H1 (cell line): ENCODE measurements around the gene PDE6B. TPM values are rescaled to one million over a fixed set of nuclear protein-coding genes. Genes with fewer than 3 reads are reported as not detected.

Experiments
- CTCF ChIA-PET: fragments of 300-600 bp; sonication (Branson Sonifier 250); formaldehyde crosslinking; loops from one replicate; lab custom pipeline; 2021; ENCODE audit not compliant: partially characterized antibody; lab: Charles Lee
- POLR2A ChIA-PET: fragments of 300-600 bp; sonication (Branson Sonifier 250); formaldehyde crosslinking; loops from one replicate; lab custom pipeline; 2021; ENCODE audit warnings: inconsistent platforms; ENCODE audit not compliant: partially characterized antibody; lab: Charles Lee
- DNase-seq, 2 experiments: peaks; one replicate each; pipeline versions ENCODE4 v3.0.0 to v3.0.0-alpha.2; 2010 to 2022; ENCODE audit warnings: low spot score in 2 of 2, low read depth in 1 of 2, mixed read lengths in 1 of 2
- FAIRE-seq: peaks from 2 replicates; lab custom pipeline; 2011; peaks lifted over from hg19 to GRCh38; lab: Jason Lieb, UNC
- H2AFZ ChIP-seq: 2 replicates; pipeline ENCODE4 v1.8.1; 2012; ENCODE audit warnings: low read length, inconsistent platforms
- H2AK5ac ChIP-seq: 2 replicates; pipeline ENCODE4 v1.6.1; 2013; ENCODE audit warnings: low read depth, low read length
- H2BK120ac ChIP-seq: replicated peaks from 2 replicates; pipeline ENCODE3; 2013; ENCODE audit warnings: low read depth, low read length, inconsistent platforms
- H2BK12ac ChIP-seq: 2 replicates; pipeline ENCODE4 v1.6.1; 2013; ENCODE audit warnings: low read depth, low read length
- H2BK15ac ChIP-seq: 2 replicates; pipeline ENCODE4 v1.6.1; 2013; ENCODE audit warnings: low read length
- H2BK20ac ChIP-seq: 2 replicates; pipeline ENCODE4 v1.6.1; 2013; ENCODE audit warnings: low read length
- H2BK5ac ChIP-seq: 2 replicates; pipeline ENCODE4 v1.6.1; 2013; ENCODE audit warnings: low read depth, low read length
- H3K14ac ChIP-seq: 2 replicates; pipeline ENCODE4 v1.6.1; 2013; ENCODE audit warnings: inconsistent platforms; ENCODE audit not compliant: insufficient read length
- H3K18ac ChIP-seq: 2 replicates; pipeline ENCODE4 v1.6.1; 2013; ENCODE audit warnings: low read length; ENCODE audit errors: extremely low read depth
- H3K23ac ChIP-seq: 2 replicates; pipeline ENCODE4 v1.6.1; 2013; ENCODE audit warnings: inconsistent platforms; ENCODE audit not compliant: insufficient read length
- H3K23me2 ChIP-seq: 2 replicates; pipeline ENCODE4 v1.6.1; 2013; ENCODE audit warnings: low read depth, low read length
- H3K27ac ChIP-seq: 2 replicates; pipeline ENCODE4 v1.6.1; 2011; ENCODE audit warnings: low read depth, low read length, inconsistent platforms
- H3K27me3 ChIP-seq, 4 experiments: replicated peaks in 1 of 4; 1 replicate in 1 of 4; 2 replicates in 3 of 4; pipeline versions ENCODE4 v1.6.1 to v1.8.1; 2011 to 2013; ENCODE audit warnings: low read length in 3 of 4, mild to moderate bottlenecking in 3 of 4, inconsistent platforms in 2 of 4, mixed read lengths in 2 of 4, moderate library complexity in 1 of 4; ENCODE audit not compliant: control insufficient read depth in 3 of 4, insufficient read depth in 3 of 4; ENCODE audit errors: extremely low read depth in 1 of 4
- H3K36me3 ChIP-seq, 4 experiments: 2 replicates each; pipeline versions ENCODE4 v1.6.1 to v1.8.1; 2011 to 2013; ENCODE audit warnings: mild to moderate bottlenecking in 4 of 4, low read length in 3 of 4, moderate library complexity in 2 of 4, control low read depth in 1 of 4, inconsistent platforms in 1 of 4; ENCODE audit not compliant: insufficient read depth in 4 of 4, control insufficient read depth in 2 of 4
- H3K4ac ChIP-seq: replicated peaks from 2 replicates; pipeline ENCODE3; 2013; ENCODE audit warnings: low read length, low read depth, mixed read lengths, inconsistent platforms; ENCODE audit not compliant: insufficient read length
- H3K4me1 ChIP-seq, 4 experiments: replicated peaks in 1 of 4; 1 replicate in 1 of 4; 2 replicates in 3 of 4; pipeline versions ENCODE4 v1.6.1 to v1.8.1; 2011 to 2013; ENCODE audit warnings: low read length in 3 of 4, inconsistent platforms in 2 of 4, mixed read lengths in 1 of 4; ENCODE audit not compliant: insufficient read depth in 4 of 4, control insufficient read depth in 3 of 4
- H3K4me2 ChIP-seq, 2 experiments: 2 replicates each; pipeline versions ENCODE4 v1.6.1 to v1.8.1; 2011 to 2013; ENCODE audit warnings: low read depth in 2 of 2, low read length in 2 of 2, control low read depth in 1 of 2, inconsistent platforms in 1 of 2, mild to moderate bottlenecking in 1 of 2; ENCODE audit not compliant: insufficient read depth in 1 of 2
- H3K4me3 ChIP-seq, 4 experiments: fragments of 200-600, 300-600 bp in 1 of 4; sonication (generic), shearing (Covaris generic), sonication (Bioruptor Twin) in 1 of 4; 2 replicates each; pipeline versions ENCODE4 v1.5.1 to v1.8.1; 2011 to 2016; ENCODE audit warnings: low read length in 4 of 4, low read depth in 3 of 4, control low read depth in 2 of 4, inconsistent platforms in 2 of 4, mild to moderate bottlenecking in 2 of 4, mixed read lengths in 1 of 4, moderate library complexity in 1 of 4; ENCODE audit not compliant: insufficient read depth in 2 of 4; ENCODE audit errors: extremely low read depth in 1 of 4
- H3K56ac ChIP-seq: replicated peaks from 2 replicates; pipeline ENCODE3; 2013; ENCODE audit warnings: low read depth, mild to moderate bottlenecking, mixed read lengths, low read length, inconsistent platforms; ENCODE audit not compliant: insufficient read length
- H3K79me1 ChIP-seq: 2 replicates; pipeline ENCODE4 v1.6.1; 2013; ENCODE audit warnings: low read depth, low read length, control low read depth
- H3K79me2 ChIP-seq, 2 experiments: 2 replicates each; pipeline versions ENCODE4 v1.6.1 to v1.8.1; 2012 to 2013; ENCODE audit warnings: low read length in 2 of 2, mild to moderate bottlenecking in 2 of 2, inconsistent platforms in 1 of 2; ENCODE audit not compliant: insufficient read depth in 2 of 2, control insufficient read depth in 1 of 2
- H3K9ac ChIP-seq, 4 experiments: replicated peaks in 1 of 4; 1 replicate in 1 of 4; 2 replicates in 3 of 4; pipeline versions ENCODE4 v1.6.1 to v1.8.1; 2011 to 2013; ENCODE audit warnings: low read depth in 3 of 4, low read length in 3 of 4, control low read depth in 2 of 4, mild to moderate bottlenecking in 2 of 4, moderate library complexity in 2 of 4, inconsistent platforms in 1 of 4; ENCODE audit errors: extremely low read depth in 1 of 4
- H3K9me3 ChIP-seq, 2 experiments: 2 replicates each; pipeline versions ENCODE4 v1.6.1 to v1.8.1; 2012 to 2013; ENCODE audit warnings: mild to moderate bottlenecking in 2 of 2, moderate library complexity in 2 of 2, control low read depth in 1 of 2, inconsistent platforms in 1 of 2, low read depth in 1 of 2, low read length in 1 of 2, mixed read lengths in 1 of 2; ENCODE audit not compliant: insufficient read depth in 2 of 2
- H4K20me1 ChIP-seq, 2 experiments: replicated peaks in 1 of 2; 2 replicates each; pipeline versions ENCODE3 to v1.8.1; 2011 to 2013; ENCODE audit warnings: inconsistent platforms in 2 of 2, low read length in 2 of 2, mild to moderate bottlenecking in 1 of 2; ENCODE audit not compliant: insufficient read depth in 2 of 2, control insufficient read depth in 1 of 2
- H4K5ac ChIP-seq: 2 replicates; pipeline ENCODE4 v1.6.1; 2013; ENCODE audit warnings: low read length, low read depth, mixed read lengths, inconsistent platforms; ENCODE audit not compliant: insufficient read length
- H4K8ac ChIP-seq: 2 replicates; pipeline ENCODE4 v1.8.0; 2013; ENCODE audit warnings: mild to moderate bottlenecking, moderate library complexity, low read length, inconsistent platforms; ENCODE audit not compliant: insufficient read depth; ENCODE audit errors: extremely low read depth
- H4K91ac ChIP-seq: replicated peaks from 2 replicates; pipeline ENCODE3; 2013; ENCODE audit warnings: low read length, mixed read lengths, inconsistent platforms; ENCODE audit not compliant: insufficient read length
- FOSL1 ChIP-seq: IDR thresholded peaks from 2 replicates; pipeline ENCODE4 v1.6.1; 2011; ENCODE audit warnings: mild to moderate bottlenecking, low read depth, low read length, moderate library complexity; ENCODE audit not compliant: insufficient read depth
- GABPA ChIP-seq: IDR thresholded peaks from 2 replicates; pipeline ENCODE4 v1.6.1; 2011; ENCODE audit warnings: mild to moderate bottlenecking, low read length, moderate library complexity, borderline replicate concordance; ENCODE audit not compliant: insufficient read depth
- JUN ChIP-seq: IDR thresholded peaks from 2 replicates; pipeline ENCODE4 v1.6.1; 2011; ENCODE audit warnings: low read depth, mild to moderate bottlenecking, improper control_type of control experiment, low read length
- POLR2AphosphoS5 ChIP-seq: IDR thresholded peaks from 2 replicates; pipeline ENCODE4 v1.6.1; 2011; ENCODE audit warnings: low read depth, low read length
- YY1 ChIP-seq: IDR thresholded peaks from 2 replicates; pipeline ENCODE4 v1.6.1; 2011; ENCODE audit warnings: low read depth, mild to moderate bottlenecking, low read length
- WGBS, 2 experiments: shearing (Covaris generic) in 1 of 2; methylation state at CpG; one replicate each; pipeline versions ENCODE4 v1.1.6 to v1.1.7; 2013 to 2015; ENCODE audit warnings: low lambda C conversion rate in 2 of 2, mixed read lengths in 2 of 2, inconsistent platforms in 1 of 2, low coverage in 1 of 2, missing lambda C conversion rate in 1 of 2; ENCODE audit not compliant: insufficient replicate concordance in 2 of 2, insufficient coverage in 1 of 2, insufficient read length in 1 of 2; ENCODE audit errors: extremely low coverage in 1 of 2, missing lambda C conversion rate in 1 of 2; 5-methylcytosine and 5-hydroxymethylcytosine counted together
- polyA plus RNA-seq, 7 experiments: library from polyadenylated mRNA; depleted of rRNA in 3 of 7; stranded (reverse) in 5 of 7; unstranded in 2 of 7; fragments of >200 nt in 5 of 7; fragments of 200-250 nt in 2 of 7; gene quantifications; 1 replicate in 5 of 7; 2 replicates in 1 of 7; 4 replicates in 1 of 7; pipeline versions ENCODE4 v1.2.1 to v1.2.3, GENCODE V29; 2011 to 2013; ENCODE audit warnings: missing spikeins in 2 of 7, mixed read lengths in 2 of 7
- total RNA-seq: library from RNA; stranded (reverse); fragmentation: NEBNext Ultra II Directional; extraction: Animal tissue kit (Norgen Biotek cat#: 25700); gene quantifications from 2 replicates; pipeline ENCODE4 v1.2.1, GENCODE V29; 2021

Gene PDE6B
- total and polyA plus RNA-seq, 2 of the 8 experiments (the other 6 are each of a cell fraction or from before 2014, with no cell fraction given) = 4.1 to 8.4 TPM

DNA sequence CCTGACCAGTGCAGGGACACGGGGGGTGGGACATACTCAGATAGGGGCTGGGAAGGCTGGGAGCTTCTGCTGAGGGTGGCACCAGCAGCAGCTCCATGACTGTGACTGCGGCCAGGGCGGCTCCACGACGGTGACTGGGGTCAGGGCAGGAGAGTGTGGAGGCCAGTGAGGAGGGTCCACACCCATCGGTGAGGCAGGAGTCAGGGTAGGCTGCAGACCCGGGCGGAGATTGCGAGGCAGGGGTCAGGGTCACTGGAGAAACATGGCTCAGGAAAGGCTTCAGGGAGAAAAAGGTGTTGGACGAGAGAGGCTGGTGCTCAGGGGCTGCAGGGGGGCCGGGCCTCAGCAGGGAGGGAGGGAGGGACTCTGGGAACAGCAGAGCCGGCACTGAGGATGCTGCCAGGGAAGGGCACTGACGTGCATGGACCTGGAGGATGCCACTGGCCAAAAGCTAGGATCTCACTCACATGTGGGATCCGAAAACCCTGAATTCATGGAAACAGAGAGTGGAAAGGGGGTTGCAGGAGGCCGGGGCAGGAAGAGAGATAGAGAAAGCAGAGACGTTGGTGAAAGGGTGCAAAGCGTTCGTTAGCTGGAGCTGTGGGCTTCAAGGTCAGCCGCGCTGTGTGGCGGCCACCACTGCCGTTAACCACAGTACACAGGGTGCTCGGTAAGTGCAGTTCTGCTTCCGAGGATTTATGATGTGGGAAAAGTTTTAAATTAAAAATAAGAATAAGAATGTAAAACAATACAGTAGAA lies 26.7 kb downstream of the PDE6B start:
- H3K4me1 ChIP-seq = peaks cover 0 to 5% (median 0%) of the 10 kb centered on the region in 4 experiments; a peak in 1 of 7 replicates
- CTCF ChIA-PET = interaction anchor here (0.7 to 2.5 kb wide), 5 partner anchors 10 to 64 kb away, joined by 3 to 6 read pairs (median 3); partner anchors contain the start of gene PDE6B
- TF ChIP-seq YY1 (no peak), POLR2AphosphoS5 (no peak), GABPA (no peak), FOSL1 (no peak), JUN (no peak)

More for the DNA sequence above, 26.7 kb downstream of the PDE6B start:
- Histone ChIP-seq H4K20me1 (peaks cover 0 to 2% of the 10 kb centered on the region in 2 experiments), H2BK120ac (no peak overlapping the region), H3K4me2 (no peak overlapping the region), H3K79me2 (no peaks in the 10 kb centered on the region), H3K36me3 (no peaks in the 10 kb centered on the region), H3K79me1 (no peaks in the 10 kb centered on the region), H4K91ac (no peak overlapping the region), H3K4ac (no peak overlapping the region), H4K8ac (no peak overlapping the region), H3K9ac (no peak overlapping the region), H3K23me2 (no peaks in the 10 kb centered on the region), H3K56ac (no peak overlapping the region), H2BK5ac (no peak overlapping the region), H3K18ac (no peak overlapping the region), H2AFZ (no peak overlapping the region), H2BK20ac (no peak overlapping the region), H2BK15ac (no peak overlapping the region), H3K27me3 (peaks cover 0 to 11% (median 0%) of the 10 kb centered on the region in 4 experiments; a peak in 2 of 7 replicates), H2BK12ac (no peak overlapping the region), H3K23ac (no peak overlapping the region), H3K27ac (no peak overlapping the region), H2AK5ac (no peak overlapping the region), H3K9me3 (no peaks in the 10 kb centered on the region), H4K5ac (no peak overlapping the region), H3K14ac (no peak overlapping the region), H3K4me3 (no peak overlapping the region)
- no peak for FAIRE-seq
- WGBS, 2 experiments = 87% methylated on average over 20 of the region's 24 CpGs; no CpG with 5 or more reads in 1 of the 2 experiments
- POLR2A ChIA-PET = interaction anchor here (0.9 to 3.1 kb wide), 5 partner anchors 11 to 31 kb away, joined by 3 to 11 read pairs (median 4); partner anchors contain the start of gene PDE6B
- DNase-seq = no peak
